Left colon (tissue), 2 donors: ENCODE results near the gene CIB2. TPM values are rescaled to one million over a fixed set of nuclear protein-coding genes. Genes with fewer than 3 reads are reported as not detected.
"Not testable (repeated sequence)": the region's sequence is repeated elsewhere in the genome, so short reads cannot be mapped to it uniquely, and the experiment has no call there.

Experiments used
- ATAC-seq: fragments of 200-7000 bp; cut with Tn5 transposase; one replicate; pipeline ENCODE4 v1.9.1; 2020; ENCODE audit warnings: mild to moderate bottlenecking, moderate library complexity
- DNase-seq, 2 donors: peaks; one replicate each; pipeline ENCODE4 v3.0.0-alpha.2; 2020
- intact Hi-C, 2 donors: fragments of 100-400 bp; cut with DNase I in 1 of 2; cut with micrococcal nuclease in 1 of 2; formaldehyde crosslinking; loops; one replicate each; pipeline versions ENCODE4 v1.11.2 to v1.14.0; 2022; cut with DNase I, micrococcal nuclease
- total RNA-seq, 2 donors: library from RNA; stranded (reverse); fragmentation: NEBNext Ultra II Directional; extraction: Animal tissue kit (Norgen Biotek cat#: 25700); gene quantifications; one replicate each; pipeline ENCODE4 v1.2.1, GENCODE V29; 2021
- donor health status: DM: no; HTN: no; CAD: no.
- donor health status: DM: yes; HTN: yes; CAD: no.

The CIB2 gene
- total RNA-seq, 2 donors from 2014 or later: 12.0 to 19.7 TPM

- DNase-seq, ATAC-seq, intact Hi-C loops: not testable (repeated sequence)
Measured at GRCh38 chr15:78151075-78151474, 19.8 kb upstream of the CIB2 start.

GRCh38 chr15:78149805-78150751, 18.8 kb upstream of the CIB2 start:
- peak; percentile 38 for ATAC-seq
- intact Hi-C loops: no loop called here
- DNase-seq: no peak

GRCh38 chr15:78149068-78149804, 18.0 kb upstream of the CIB2 start, which contains the start of gene IDH3A:
TSS of gene IDH3A (plus strand) at chr15:78149362. CDS start at chr15:78149404, 42 bp downstream.
- intact Hi-C loops: no loop called here
- peak; percentile 94 for ATAC-seq
- peak; percentile 99 to 100 for DNase-seq

- DNase-seq (no peak), ATAC-seq (peak; percentile 12)
- intact Hi-C loops: no loop called here
Measured at GRCh38 chr15:78148392-78149067, 17.3 kb upstream of the CIB2 start.

GRCh38 chr15:78147566-78147965, 16.3 kb upstream of the CIB2 start:
- no peak for ATAC-seq
- DNase-seq: no peak
- intact Hi-C loops: no loop called here

GRCh38 chr15:78146425-78147154, 15.3 kb upstream of the CIB2 start:
- ATAC-seq: no peak
- no peak for DNase-seq
- intact Hi-C loops: no loop called here

- intact Hi-C loops: no loop called here
- no peak for ATAC-seq
- no peak for DNase-seq
Measured at GRCh38 chr15:78142332-78142731, 11.1 kb upstream of the CIB2 start.

- DNase-seq (no peak), ATAC-seq (peak; percentile 96)
- intact Hi-C loops: no loop called here
Measured at GRCh38 chr15:78140292-78140691, 9.0 kb upstream of the CIB2 start.

- intact Hi-C loops: no loop called here
- ATAC-seq: peak; percentile 45
Measured at GRCh38 chr15:78139578-78139977, 8.3 kb upstream of the CIB2 start.

GRCh38 chr15:78133801-78134200, 2.6 kb upstream of the CIB2 start:
- intact Hi-C loops: no loop called here
- no peak for ATAC-seq
- no peak for DNase-seq

More at GRCh38 chr15:78139578-78139977, 8.3 kb upstream of the CIB2 start:
- DNase-seq: no peak

- ATAC-seq (peak; percentile 14), DNase-seq (peak in 1 of 2 donors; percentile 54)
- intact Hi-C loops: no loop called here
Measured at GRCh38 chr15:78130466-78131294, 565 bp downstream of the CIB2 start.

- intact Hi-C loops: loop anchor here in 1 of 2 donors (10.0 kb wide), 1 partner anchor 65 kb away; no protein-coding TSS in a partner anchor
- ATAC-seq: no peak
- DNase-seq: no peak
Measured at GRCh38 chr15:78129751-78130287, 1.4 kb downstream of the CIB2 start.

GRCh38 chr15:78129077-78129750, 2.0 kb downstream of the CIB2 start:
- DNase-seq (no peak), ATAC-seq (peak; percentile 36)
- intact Hi-C loops: loop anchor here in 1 of 2 donors (10.0 kb wide), 1 partner anchor 66 kb away; no protein-coding TSS in a partner anchor

- peak; percentile 55 for ATAC-seq
- intact Hi-C loops: loop anchor here in 1 of 2 donors (10.0 kb wide), 1 partner anchor 67 kb away; no protein-coding TSS in a partner anchor
- no peak for DNase-seq
Measured at GRCh38 chr15:78127882-78128281, 3.4 kb downstream of the CIB2 start.

GRCh38 chr15:78125267-78125666, 6.0 kb downstream of the CIB2 start:
- DNase-seq: no peak
- intact Hi-C loops: loop anchor here in 1 of 2 donors (10.0 kb wide), 1 partner anchor 70 kb away; no protein-coding TSS in a partner anchor
- no peak for ATAC-seq

- intact Hi-C loops: loop anchor here in 1 of 2 donors (10.0 kb wide), 1 partner anchor 74 kb away; no protein-coding TSS in a partner anchor
- no peak for DNase-seq
Measured at GRCh38 chr15:78120523-78120922, 10.7 kb downstream of the CIB2 start.

More at GRCh38 chr15:78120523-78120922, 10.7 kb downstream of the CIB2 start:
- no peak for ATAC-seq
